CD4-positive, alpha-beta T cell (primary cell): Measurements from ENCODE around the gene TEX22. TPM values are rescaled to one million over a fixed set of nuclear protein-coding genes. Genes with fewer than 3 reads are reported as not detected.
"Not testable (repeated sequence)": the region's sequence is repeated elsewhere in the genome, so short reads cannot be mapped to it uniquely, and the experiment has no call there.

Experiments used
- ATAC-seq: fragments of 200-7000 bp; cut with Tn5 transposase; one replicate; pipeline ENCODE4 v1.10.0; 2022; ENCODE audit warnings: mild to moderate bottlenecking; ENCODE audit not compliant: poor library complexity
- CTCF ChIA-PET: fragments of 350-600 bp; sonication (Branson Sonifier 250); formaldehyde crosslinking; loops from one replicate; lab custom pipeline; 2021; ENCODE audit warnings: antibody characterized with exemption, inconsistent platforms; lab: Charles Lee
- POLR2A ChIA-PET: fragments of 350-600 bp; sonication (Branson Sonifier 250); formaldehyde crosslinking; loops from one replicate; lab custom pipeline; 2021; ENCODE audit warnings: antibody characterized with exemption, inconsistent platforms; lab: Charles Lee
- DNase-seq, 14 experiments: peaks; one replicate each; pipeline ENCODE4 v3.0.0-alpha.2; 2013 to 2020; ENCODE audit warnings: mixed read lengths in 2 of 14
- H3K27ac ChIP-seq, 2 donors: one replicate each; pipeline versions ENCODE4 v1.5.1 to v1.7.0; 2013; ENCODE audit warnings: low read length in 2 of 2, low read depth in 1 of 2, mild to moderate bottlenecking in 1 of 2
- H3K27me3 ChIP-seq, 2 experiments: 1 replicate in 1 of 2; 2 replicates in 1 of 2; pipeline versions ENCODE4 v1.6.1 to v1.7.0; 2013; ENCODE audit warnings: low read length in 2 of 2, control low read depth in 1 of 2, mild to moderate bottlenecking in 1 of 2, moderate library complexity in 1 of 2; ENCODE audit not compliant: insufficient read depth in 2 of 2, control insufficient read depth in 1 of 2
- H3K36me3 ChIP-seq: one replicate; pipeline ENCODE4 v1.6.1; 2013; ENCODE audit warnings: low read length, control low read depth; ENCODE audit not compliant: insufficient read depth
- H3K4me1 ChIP-seq: one replicate; pipeline ENCODE4 v1.6.1; 2013; ENCODE audit warnings: low read length, control low read depth; ENCODE audit not compliant: insufficient read depth
- H3K4me3 ChIP-seq: one replicate; pipeline ENCODE4 v1.5.1; 2013; ENCODE audit warnings: mild to moderate bottlenecking, low read length, moderate library complexity
- H3K9me3 ChIP-seq, 2 experiments: 1 replicate in 1 of 2; 2 replicates in 1 of 2; pipeline versions ENCODE4 v1.6.1 to v1.7.0; 2013; ENCODE audit warnings: low read length in 2 of 2, mild to moderate bottlenecking in 2 of 2, control low read depth in 1 of 2, moderate library complexity in 1 of 2; ENCODE audit not compliant: control insufficient read depth in 1 of 2, insufficient read depth in 1 of 2
- H3K27ac Mint-ChIP-seq: one replicate; pipeline ENCODE4 v1.8.0; 2020; ENCODE audit warnings: mixed read lengths
- H3K27me3 Mint-ChIP-seq: one replicate; pipeline ENCODE4 v1.8.0; 2021; ENCODE audit warnings: mixed read lengths
- H3K36me3 Mint-ChIP-seq: one replicate; pipeline ENCODE4 v1.8.0; 2021; ENCODE audit warnings: low read depth, mixed read lengths
- H3K4me1 Mint-ChIP-seq: one replicate; pipeline ENCODE4 v1.8.0; 2021; ENCODE audit warnings: low read depth, mixed read lengths
- H3K4me3 Mint-ChIP-seq: one replicate; pipeline ENCODE4 v1.8.0; 2020; ENCODE audit warnings: mild to moderate bottlenecking, mixed read lengths
- H3K9me3 Mint-ChIP-seq: one replicate; pipeline ENCODE4 v1.8.0; 2020; ENCODE audit warnings: mixed read lengths
- intact Hi-C, 2 experiments: fragments of 100-400 bp; cut with DNase I in 1 of 2; cut with micrococcal nuclease in 1 of 2; formaldehyde crosslinking; loops; one replicate each; pipeline versions ENCODE4 v1.15.1 to v1.9.0; 2023 to 2025; cut with DNase I, micrococcal nuclease
- total RNA-seq, 174 experiments: library from RNA in 2 of 174; stranded (reverse) in 2 of 174; gene quantifications; one replicate each; pipeline ENCODE4 v1.2.3 and lab custom pipeline; 2021 to 2026
- TF ChIP-seq, protein P1 (sequence below): fragments of 200-600 bp; IDR thresholded peaks from one replicate; pipeline ENCODE4 v1.8.0; 2022; ENCODE audit warnings: antibody characterized with exemption, mild to moderate bottlenecking

Gene TEX22
- total RNA-seq, 2 experiments from 2014 or later = 1.3 to 2.8 TPM

DNA sequence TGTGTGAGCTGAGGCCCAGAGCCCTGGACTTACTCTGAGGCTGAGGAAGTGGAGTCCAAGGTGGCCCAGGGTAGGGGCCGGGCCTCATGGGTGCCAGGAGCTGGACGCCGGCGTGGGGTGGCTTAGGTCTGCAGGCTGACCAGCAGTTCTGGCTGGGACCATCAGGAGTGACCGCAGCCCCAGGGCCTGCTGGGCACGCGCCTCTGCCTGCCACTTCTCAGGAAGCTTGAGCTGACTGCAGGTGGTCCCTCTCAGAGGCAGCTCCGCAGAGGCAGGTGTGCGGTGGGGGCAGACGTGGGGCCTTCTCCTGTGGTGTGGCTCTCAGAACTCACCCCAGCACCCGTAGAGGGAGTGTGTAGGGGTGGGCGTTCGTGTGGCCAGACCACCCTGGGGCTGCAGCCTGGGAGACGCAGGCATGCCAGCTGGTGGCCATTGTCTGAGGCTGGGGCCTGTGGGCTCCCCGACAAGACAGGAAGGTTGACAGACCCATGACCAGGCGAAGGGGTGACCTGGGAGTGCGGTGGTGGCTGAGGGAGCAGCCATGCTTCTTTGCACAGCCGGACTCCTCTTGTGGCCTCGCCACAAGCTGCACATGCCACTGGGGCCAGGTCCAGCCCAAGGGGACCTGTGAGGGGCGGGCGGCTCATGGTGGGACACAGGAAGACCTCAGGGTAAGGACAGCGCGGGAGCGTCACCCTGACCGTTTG, 40.0 kb upstream of the TEX22 start:
- H3K27ac ChIP-seq = no peak overlapping the region
- POLR2A ChIA-PET = no interaction called here
- Mint-ChIP-seq H3K4me3 (no peak overlapping the region), H3K27me3 (no peaks in the 10 kb centered on the region), H3K9me3 (no peaks in the 10 kb centered on the region), H3K27ac (no peak overlapping the region), H3K4me1 (peaks cover 4% of the 10 kb centered on the region), H3K36me3 (no peaks in the 10 kb centered on the region)
- no peak overlapping the region for H3K4me3 ChIP-seq
- CTCF ChIA-PET = no interaction called here
- intact Hi-C loops = no loop called here
- TF ChIP-seq, protein P1, sequence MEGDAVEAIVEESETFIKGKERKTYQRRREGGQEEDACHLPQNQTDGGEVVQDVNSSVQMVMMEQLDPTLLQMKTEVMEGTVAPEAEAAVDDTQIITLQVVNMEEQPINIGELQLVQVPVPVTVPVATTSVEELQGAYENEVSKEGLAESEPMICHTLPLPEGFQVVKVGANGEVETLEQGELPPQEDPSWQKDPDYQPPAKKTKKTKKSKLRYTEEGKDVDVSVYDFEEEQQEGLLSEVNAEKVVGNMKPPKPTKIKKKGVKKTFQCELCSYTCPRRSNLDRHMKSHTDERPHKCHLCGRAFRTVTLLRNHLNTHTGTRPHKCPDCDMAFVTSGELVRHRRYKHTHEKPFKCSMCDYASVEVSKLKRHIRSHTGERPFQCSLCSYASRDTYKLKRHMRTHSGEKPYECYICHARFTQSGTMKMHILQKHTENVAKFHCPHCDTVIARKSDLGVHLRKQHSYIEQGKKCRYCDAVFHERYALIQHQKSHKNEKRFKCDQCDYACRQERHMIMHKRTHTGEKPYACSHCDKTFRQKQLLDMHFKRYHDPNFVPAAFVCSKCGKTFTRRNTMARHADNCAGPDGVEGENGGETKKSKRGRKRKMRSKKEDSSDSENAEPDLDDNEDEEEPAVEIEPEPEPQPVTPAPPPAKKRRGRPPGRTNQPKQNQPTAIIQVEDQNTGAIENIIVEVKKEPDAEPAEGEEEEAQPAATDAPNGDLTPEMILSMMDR = no peak
- no peaks in the 10 kb centered on the region for H3K27me3 ChIP-seq
- no peaks in the 10 kb centered on the region for H3K4me1 ChIP-seq
- DNase-seq (no peak), ATAC-seq (no peak)
- H3K36me3 ChIP-seq = peaks cover 12% of the 10 kb centered on the region
- H3K9me3 ChIP-seq = no peaks in the 10 kb centered on the region

DNA sequence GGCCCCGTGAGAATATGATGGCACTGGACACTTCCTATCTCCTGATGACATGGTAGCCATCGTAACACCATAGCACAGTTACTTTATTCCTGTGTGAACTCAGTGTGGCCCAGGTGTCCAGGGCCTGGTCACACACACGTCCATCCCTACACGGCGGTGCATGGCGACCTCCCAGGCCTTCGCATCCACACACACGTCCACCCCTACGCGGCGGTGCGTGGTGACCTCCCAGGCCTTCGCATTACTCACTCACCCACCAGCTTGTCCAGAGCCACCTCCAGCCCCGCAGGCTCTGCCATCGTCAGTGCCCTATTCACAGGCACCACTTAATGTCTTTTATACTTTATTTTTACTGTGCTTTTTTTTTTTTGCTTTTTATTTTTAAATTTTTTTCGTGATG, 39.4 kb upstream of the TEX22 start:
- Histone ChIP-seq H3K4me1 (no peaks in the 10 kb centered on the region), H3K27ac (no peak overlapping the region), H3K9me3 (no peaks in the 10 kb centered on the region), H3K36me3 (peaks cover 12% of the 10 kb centered on the region), H3K27me3 (no peaks in the 10 kb centered on the region), H3K4me3 (no peak overlapping the region)
- Mint-ChIP-seq H3K36me3 (no peaks in the 10 kb centered on the region), H3K27me3 (no peaks in the 10 kb centered on the region), H3K9me3 (no peaks in the 10 kb centered on the region), H3K4me1 (peaks cover 10% of the 10 kb centered on the region), H3K4me3 (no peak overlapping the region), H3K27ac (no peak overlapping the region)
- no peak for DNase-seq
- ChIA-PET POLR2A (no interaction called here), CTCF (no interaction called here)
- ATAC-seq = no peak
- TF ChIP-seq, protein P1 = no peak
- intact Hi-C loops = no loop called here

DNA sequence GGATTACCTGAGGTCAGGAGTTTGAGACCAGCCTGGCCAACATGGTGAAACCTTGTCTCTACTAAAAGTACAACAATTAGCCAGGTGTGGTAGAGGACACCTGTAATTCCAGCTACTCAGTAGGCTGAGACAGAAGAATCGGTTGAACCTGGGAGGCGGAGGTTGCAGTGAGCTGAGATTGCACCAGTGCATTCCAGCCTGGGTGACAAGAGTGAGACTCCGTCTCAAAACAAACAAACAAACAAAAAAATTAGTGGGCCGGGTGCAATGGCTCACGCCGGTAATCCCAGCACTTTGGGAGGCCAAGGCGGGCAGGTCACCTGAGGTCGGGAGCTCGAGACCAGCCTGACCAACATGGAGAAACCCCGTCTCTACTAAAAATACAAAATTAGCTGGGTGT, 36.9 kb upstream of the TEX22 start:
- H3K27ac ChIP-seq, H3K9me3 Mint-ChIP-seq, H3K27me3 ChIP-seq, H3K4me3 ChIP-seq, H3K36me3 Mint-ChIP-seq, H3K27ac Mint-ChIP-seq, DNase-seq, POLR2A ChIA-PET, H3K9me3 ChIP-seq, H3K27me3 Mint-ChIP-seq, H3K36me3 ChIP-seq, ATAC-seq, H3K4me3 Mint-ChIP-seq, intact Hi-C loops, H3K4me1 ChIP-seq: not testable (repeated sequence)
- CTCF ChIA-PET = interaction anchor here (1.2 kb wide), 1 partner anchor 9 kb away, joined by 3 read pairs; no protein-coding TSS in a partner anchor
- peaks cover 13% of the 10 kb centered on the region for H3K4me1 Mint-ChIP-seq
